ENCODE data around the gene PEPD. TPM values are rescaled to one million over a fixed set of nuclear protein-coding genes. Genes with fewer than 3 reads are reported as not detected.
"Not testable (repeated sequence)": the region's sequence is repeated elsewhere in the genome, so short reads cannot be mapped to it uniquely, and the experiment has no call there.

PEPD gene
- total RNA-seq, 1 donor from 2014 or later: 21.1 TPM

DNA sequence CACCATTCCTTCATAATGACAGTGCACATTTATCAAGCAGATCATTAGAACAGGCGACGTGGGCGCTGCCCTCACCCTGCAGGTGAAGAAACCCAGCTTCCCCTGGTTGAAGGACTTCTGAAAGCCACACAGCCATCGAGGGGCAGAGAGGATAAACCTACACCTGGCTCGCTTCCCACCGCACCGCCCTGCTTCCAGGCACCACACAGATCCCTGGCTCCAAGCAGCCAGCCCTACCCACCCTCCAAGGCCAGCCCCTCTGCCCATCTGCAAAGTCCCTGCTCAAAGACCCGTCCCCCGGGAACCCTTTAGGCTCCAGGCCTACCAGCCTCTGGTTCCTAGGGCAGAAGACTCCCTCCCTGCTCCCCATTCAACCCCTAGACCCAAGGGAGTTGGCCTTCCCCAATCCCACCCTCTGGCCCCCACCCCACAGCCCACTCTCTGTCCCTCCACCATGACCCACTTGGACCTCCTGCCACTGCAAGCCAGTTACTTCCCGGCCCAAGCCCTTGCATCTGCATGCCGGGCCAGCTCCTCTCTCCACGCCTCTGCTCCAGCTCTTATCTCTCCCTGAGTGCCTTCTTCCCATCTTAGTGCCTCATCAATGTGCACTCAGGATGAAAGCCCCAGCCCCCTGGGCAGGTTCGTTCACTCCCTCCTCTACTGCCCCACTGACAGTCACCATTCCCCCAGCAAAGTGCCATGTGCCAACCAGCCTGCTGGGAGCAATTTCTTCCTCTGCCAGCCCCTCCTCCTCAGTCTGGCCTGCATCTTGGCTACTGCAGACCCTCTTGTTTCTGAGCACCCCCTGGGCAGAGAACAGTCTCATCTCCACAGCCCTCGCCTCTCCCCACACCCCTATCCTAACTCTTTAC lies 28.0 kb downstream of the PEPD start:
- no peak overlapping the region for H3K27ac Mint-ChIP-seq
- intact Hi-C loops (cut with micrococcal nuclease): no loop called here
- no peak overlapping the region for H3K4me3 Mint-ChIP-seq
- no peaks in the 10 kb centered on the region for H3K27me3 Mint-ChIP-seq
- no peak for DNase-seq
- H3K4me1 Mint-ChIP-seq: no peaks in the 10 kb centered on the region
- no peaks in the 10 kb centered on the region for H3K36me3 Mint-ChIP-seq (ENCODE audit: low read depth)
- no peaks in the 10 kb centered on the region for H3K9me3 Mint-ChIP-seq

DNA sequence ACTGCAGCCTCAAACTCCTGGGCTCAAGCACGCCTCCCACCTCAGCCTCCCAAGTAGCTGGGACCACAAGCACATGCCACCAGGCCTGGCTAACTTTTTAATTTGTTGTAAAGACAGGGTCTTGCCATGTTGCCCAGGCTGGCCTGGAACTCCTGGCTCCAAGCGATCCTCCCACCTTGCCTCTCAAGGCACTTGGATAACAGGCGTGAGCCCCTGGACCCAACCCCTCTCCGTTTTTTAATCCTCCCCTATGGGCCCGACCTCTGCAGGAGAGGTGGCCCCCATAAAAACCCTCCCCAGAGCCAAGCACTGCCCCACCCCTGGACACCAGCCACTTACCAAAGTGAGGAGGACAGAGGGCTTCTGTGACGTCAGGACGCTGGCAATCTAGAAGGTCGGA lies 28.6 kb downstream of the PEPD start:
- no peaks in the 10 kb centered on the region for H3K36me3 Mint-ChIP-seq (ENCODE audit: low read depth)
- H3K9me3 Mint-ChIP-seq: no peaks in the 10 kb centered on the region
- H3K4me1 Mint-ChIP-seq: no peaks in the 10 kb centered on the region
- DNase-seq: no peak
- no peak overlapping the region for H3K4me3 Mint-ChIP-seq
- intact Hi-C loops (cut with micrococcal nuclease): no loop called here
- H3K27ac Mint-ChIP-seq: no peak overlapping the region
- no peaks in the 10 kb centered on the region for H3K27me3 Mint-ChIP-seq

DNA sequence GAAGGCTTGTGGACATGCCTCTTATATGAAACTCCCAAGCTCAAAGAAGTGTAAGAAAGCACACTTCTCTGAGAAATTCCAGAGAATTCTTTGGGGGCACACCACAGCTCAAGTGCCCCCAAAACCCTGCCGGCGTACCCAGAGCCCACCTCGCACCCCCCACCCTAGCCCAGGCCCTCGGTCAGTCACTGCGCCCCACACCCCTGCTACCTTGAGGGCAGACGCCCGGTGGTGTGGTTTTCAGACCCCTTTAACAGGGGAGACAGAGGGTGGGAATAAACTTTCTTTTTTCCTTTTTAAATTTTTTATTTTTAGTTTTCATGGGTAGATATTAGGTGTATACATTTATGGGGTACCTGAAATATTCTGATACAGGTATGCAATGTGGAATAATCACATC lies 29.5 kb downstream of the PEPD start:
- H3K4me3 Mint-ChIP-seq: no peak overlapping the region
- intact Hi-C loops (cut with micrococcal nuclease): no loop called here
- no peak overlapping the region for H3K27ac Mint-ChIP-seq
- DNase-seq: no peak
- no peaks in the 10 kb centered on the region for H3K4me1 Mint-ChIP-seq
- no peaks in the 10 kb centered on the region for H3K36me3 Mint-ChIP-seq (ENCODE audit: low read depth)
- no peaks in the 10 kb centered on the region for H3K27me3 Mint-ChIP-seq
- no peaks in the 10 kb centered on the region for H3K9me3 Mint-ChIP-seq

GRCh38 chr19:33490596-33490995 lies 31.0 kb downstream of the PEPD start:
- DNase-seq; H3K4me3 Mint-ChIP-seq; H3K9me3 Mint-ChIP-seq; H3K36me3 Mint-ChIP-seq (ENCODE audit: low read depth); H3K27ac Mint-ChIP-seq; intact Hi-C loops (cut with micrococcal nuclease); H3K4me1 Mint-ChIP-seq; H3K27me3 Mint-ChIP-seq: not testable (repeated sequence)

- no peaks in the 10 kb centered on the region for H3K9me3 Mint-ChIP-seq
- no peaks in the 10 kb centered on the region for H3K4me1 Mint-ChIP-seq
- H3K4me3 Mint-ChIP-seq: no peak overlapping the region
- H3K27ac Mint-ChIP-seq: no peak overlapping the region
- intact Hi-C loops (cut with micrococcal nuclease): no loop called here
- H3K36me3 Mint-ChIP-seq (ENCODE audit: low read depth): no peaks in the 10 kb centered on the region
- H3K27me3 Mint-ChIP-seq: no peaks in the 10 kb centered on the region
- DNase-seq: no peak
Measured at GRCh38 chr19:33490041-33490451, 31.5 kb downstream of the PEPD start.

GRCh38 chr19:33488826-33489225 lies 32.8 kb downstream of the PEPD start:
- H3K4me3 Mint-ChIP-seq: no peak overlapping the region
- H3K36me3 Mint-ChIP-seq (ENCODE audit: low read depth): no peaks in the 10 kb centered on the region
- H3K27me3 Mint-ChIP-seq: no peaks in the 10 kb centered on the region
- intact Hi-C loops (cut with micrococcal nuclease): no loop called here
- H3K4me1 Mint-ChIP-seq: no peaks in the 10 kb centered on the region
- DNase-seq: no peak
- H3K9me3 Mint-ChIP-seq: no peaks in the 10 kb centered on the region
- H3K27ac Mint-ChIP-seq: no peak overlapping the region

- H3K27ac Mint-ChIP-seq: no peak overlapping the region
- no peaks in the 10 kb centered on the region for H3K27me3 Mint-ChIP-seq
- no peaks in the 10 kb centered on the region for H3K36me3 Mint-ChIP-seq (ENCODE audit: low read depth)
- no peak overlapping the region for H3K4me3 Mint-ChIP-seq
- DNase-seq: no peak
- intact Hi-C loops (cut with micrococcal nuclease): no loop called here
- H3K4me1 Mint-ChIP-seq: no peaks in the 10 kb centered on the region
- H3K9me3 Mint-ChIP-seq: no peaks in the 10 kb centered on the region
Measured at GRCh38 chr19:33487901-33488800, 33.4 kb downstream of the PEPD start.

GRCh38 chr19:33486936-33487811 lies 34.4 kb downstream of the PEPD start:
- H3K27me3 Mint-ChIP-seq: no peaks in the 10 kb centered on the region
- no peaks in the 10 kb centered on the region for H3K36me3 Mint-ChIP-seq (ENCODE audit: low read depth)
- H3K4me3 Mint-ChIP-seq: no peak overlapping the region
- H3K27ac Mint-ChIP-seq: no peak overlapping the region
- intact Hi-C loops (cut with micrococcal nuclease): no loop called here
- no peaks in the 10 kb centered on the region for H3K4me1 Mint-ChIP-seq
- H3K9me3 Mint-ChIP-seq: no peaks in the 10 kb centered on the region
- no peak for DNase-seq

DNA sequence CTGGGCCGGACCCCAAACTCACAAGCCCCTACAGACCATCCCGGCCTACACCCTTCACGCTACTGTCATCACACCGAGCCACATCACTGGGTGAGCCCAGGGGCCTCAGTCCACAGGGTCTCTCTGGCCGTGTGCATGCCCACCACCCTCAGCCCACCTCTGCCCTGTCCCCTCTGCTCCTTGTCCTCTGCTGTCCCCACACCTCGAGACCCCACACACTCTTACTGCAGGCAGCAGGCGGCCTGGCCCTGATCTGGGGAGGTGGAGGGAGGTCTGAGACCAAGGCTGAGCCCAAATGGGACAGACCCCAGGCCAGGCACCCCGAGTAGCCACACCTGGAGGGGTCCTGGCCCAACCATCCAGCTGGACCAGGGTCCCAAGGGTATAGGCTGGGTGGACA lies 35.2 kb downstream of the PEPD start:
- Mint-ChIP-seq H3K9me3 (no peaks in the 10 kb centered on the region), H3K27ac (no peak overlapping the region), H3K4me3 (no peak overlapping the region), H3K4me1 (no peaks in the 10 kb centered on the region), H3K27me3 (no peaks in the 10 kb centered on the region), H3K36me3 (ENCODE audit: low read depth) (no peaks in the 10 kb centered on the region)
- DNase-seq: no peak
- intact Hi-C loops (cut with micrococcal nuclease): no loop called here

DNA sequence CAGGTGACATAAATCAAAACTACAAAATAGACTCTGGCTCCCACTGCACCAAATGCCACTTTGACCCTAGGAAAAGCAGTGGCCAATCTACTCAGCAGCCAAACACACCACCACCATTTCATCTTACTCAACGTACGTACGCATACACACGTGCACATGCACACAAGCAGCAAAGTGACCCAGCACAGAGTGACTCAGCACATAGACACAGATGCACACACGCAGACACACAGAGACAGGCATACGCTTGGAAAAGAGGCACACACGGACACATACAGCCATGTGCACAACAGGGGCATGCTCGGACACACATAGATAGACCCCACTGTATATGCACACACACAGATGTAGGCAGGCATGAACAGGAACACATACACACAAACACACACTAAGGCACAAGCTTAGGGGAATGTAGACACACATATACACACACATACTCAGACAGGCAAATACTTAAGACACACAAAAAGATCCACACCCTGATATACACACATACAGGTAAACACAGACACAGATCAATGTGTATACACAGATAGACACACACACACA lies 37.3 kb downstream of the PEPD start:
- intact Hi-C loops (cut with micrococcal nuclease): no loop called here
- no peak overlapping the region for H3K4me3 Mint-ChIP-seq
- H3K27me3 Mint-ChIP-seq: no peaks in the 10 kb centered on the region
- H3K9me3 Mint-ChIP-seq: no peaks in the 10 kb centered on the region
- no peak for DNase-seq
- no peaks in the 10 kb centered on the region for H3K36me3 Mint-ChIP-seq (ENCODE audit: low read depth)
- no peak overlapping the region for H3K27ac Mint-ChIP-seq
- H3K4me1 Mint-ChIP-seq: no peaks in the 10 kb centered on the region

GRCh38 chr19:33482476-33482875 lies 39.1 kb downstream of the PEPD start:
- DNase-seq: no peak
- H3K27ac Mint-ChIP-seq: no peak overlapping the region

GRCh38 chr19:33481863-33482262 lies 39.7 kb downstream of the PEPD start:
- intact Hi-C loops (cut with micrococcal nuclease): no loop called here
- H3K27ac Mint-ChIP-seq: no peak overlapping the region
- DNase-seq: no peak
- H3K4me3 Mint-ChIP-seq: no peak overlapping the region
- peaks cover 4% of the 10 kb centered on the region for H3K9me3 Mint-ChIP-seq
- no peaks in the 10 kb centered on the region for H3K27me3 Mint-ChIP-seq
- no peaks in the 10 kb centered on the region for H3K4me1 Mint-ChIP-seq
- no peaks in the 10 kb centered on the region for H3K36me3 Mint-ChIP-seq (ENCODE audit: low read depth)

More at GRCh38 chr19:33482476-33482875, 39.1 kb downstream of the PEPD start:
- Mint-ChIP-seq H3K4me3 (no peak overlapping the region), H3K4me1 (no peaks in the 10 kb centered on the region), H3K9me3 (peaks cover 4% of the 10 kb centered on the region), H3K27me3 (no peaks in the 10 kb centered on the region), H3K36me3 (ENCODE audit: low read depth) (no peaks in the 10 kb centered on the region)
- intact Hi-C loops (cut with micrococcal nuclease): no loop called here

GRCh38 chr19:33479570-33479969 lies 42.0 kb downstream of the PEPD start:
- DNase-seq: not testable (repeated sequence)

More at GRCh38 chr19:33479570-33479969, 42.0 kb downstream of the PEPD start:
- intact Hi-C loops (cut with micrococcal nuclease); H3K4me1 Mint-ChIP-seq; H3K4me3 Mint-ChIP-seq; H3K36me3 Mint-ChIP-seq (ENCODE audit: low read depth); H3K27me3 Mint-ChIP-seq; H3K27ac Mint-ChIP-seq; H3K9me3 Mint-ChIP-seq: not testable (repeated sequence)

Measured in activated CD4-positive, alpha-beta T cell treated with anti-CD3 and anti-CD28 coated beads, Interleukin-2, amount 10 ng/mL, durations not matched to agents 24 days and 14 days (primary cell).